KMS-11 (cell line): ENCODE results near the gene RPS21.

Experiments used
- H2AFZ ChIP-seq: fragments of 200-600 bp; sonication (generic); 2 replicates; pipeline ENCODE4 v1.6.1; 2016; ENCODE audit warnings: antibody characterized with exemption, mixed run types, low read depth
- H3K27ac ChIP-seq: fragments of 200-600 bp; sonication (generic); 2 replicates; pipeline ENCODE4 v1.6.1; 2016; ENCODE audit warnings: mild to moderate bottlenecking, mixed run types
- H3K27me3 ChIP-seq: fragments of 200-600 bp; sonication (generic); 2 replicates; pipeline ENCODE4 v1.6.1; 2017; ENCODE audit warnings: mild to moderate bottlenecking, low read depth, mixed run types, moderate library complexity; ENCODE audit not compliant: insufficient read depth
- H3K36me3 ChIP-seq: fragments of 200-600 bp; sonication (generic); 2 replicates; pipeline ENCODE4 v1.6.1; 2017; ENCODE audit warnings: mild to moderate bottlenecking, mixed run types; ENCODE audit not compliant: insufficient read depth
- H3K4me1 ChIP-seq: fragments of 200-600 bp; sonication (generic); 2 replicates; pipeline ENCODE4 v1.6.1; 2016; ENCODE audit warnings: mild to moderate bottlenecking, low read depth, mixed run types; ENCODE audit not compliant: poor library complexity, severe bottlenecking
- H3K4me2 ChIP-seq: fragments of 200-600 bp; sonication (generic); 2 replicates; pipeline ENCODE4 v1.7.0; 2016; ENCODE audit warnings: mild to moderate bottlenecking, mixed run types
- H3K4me3 ChIP-seq: fragments of 200-600 bp; sonication (generic); IDR thresholded peaks from 2 replicates; pipeline ENCODE4 v1.6.1; 2017; ENCODE audit warnings: low read depth, low read length, mixed read lengths; ENCODE audit not compliant: insufficient read depth
- H3K79me2 ChIP-seq: fragments of 200-600 bp; sonication (generic); 2 replicates; pipeline ENCODE4 v1.6.1; 2016; ENCODE audit warnings: low read depth, mixed run types; ENCODE audit not compliant: insufficient read depth
- H3K9ac ChIP-seq: fragments of 200-600 bp; sonication (generic); 2 replicates; pipeline ENCODE4 v1.6.1; 2016; ENCODE audit warnings: mild to moderate bottlenecking, mixed run types
- H4K20me1 ChIP-seq: fragments of 200-600 bp; sonication (generic); 2 replicates; pipeline ENCODE4 v1.6.1; 2016; ENCODE audit warnings: mild to moderate bottlenecking, mixed run types; ENCODE audit not compliant: insufficient read depth
- TF ChIP-seq, protein P1 (sequence below): fragments of 200-600 bp; sonication (generic); conservative IDR thresholded peaks from 2 replicates; pipeline ENCODE4 v1.6.1; 2017; ENCODE audit warnings: low read depth, mild to moderate bottlenecking, antibody characterized with exemption, low read length, moderate library complexity, mixed read lengths

Gene RPS21

DNA sequence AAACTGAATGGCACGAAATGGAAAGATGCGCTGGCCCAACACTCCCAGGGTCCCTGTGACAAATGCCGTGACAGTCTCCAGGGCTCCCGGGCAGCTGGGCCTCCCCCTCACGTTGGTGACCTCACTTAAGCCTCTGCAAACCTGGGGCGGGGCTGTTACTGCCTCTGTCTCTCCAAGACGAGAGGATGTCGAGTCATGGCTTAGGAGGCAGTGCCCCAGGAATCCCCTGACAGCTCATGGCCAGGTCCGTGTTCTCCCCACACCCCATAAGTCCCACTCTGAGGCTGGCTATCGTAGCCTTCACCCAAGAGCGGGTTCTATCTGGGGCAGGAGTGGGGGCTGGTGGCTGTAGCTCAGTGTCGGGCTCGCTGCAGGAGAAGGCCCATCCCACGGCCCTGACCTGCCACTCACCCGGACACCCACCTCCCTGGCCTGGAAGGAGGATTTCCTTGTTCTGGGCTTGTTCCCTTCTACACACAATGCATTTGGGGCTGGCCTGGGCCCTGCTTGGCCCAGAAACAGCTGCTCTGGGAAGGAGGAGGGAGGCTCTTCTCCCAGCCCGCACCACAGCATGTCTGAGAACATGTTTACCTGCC, 5.6 kb upstream of the RPS21 start:
- Histone ChIP-seq H4K20me1 (no peaks in the 10 kb centered on the region), H3K4me2 (no peak overlapping the region), H3K9ac (no peak overlapping the region), H3K4me1 (peaks cover 18% of the 10 kb centered on the region), H2AFZ (no peak overlapping the region), H3K79me2 (peaks cover 15% of the 10 kb centered on the region), H3K4me3 (no peak overlapping the region), H3K27me3 (no peaks in the 10 kb centered on the region), H3K27ac (no peak overlapping the region), H3K36me3 (no peaks in the 10 kb centered on the region)
- TF ChIP-seq, protein P1, sequence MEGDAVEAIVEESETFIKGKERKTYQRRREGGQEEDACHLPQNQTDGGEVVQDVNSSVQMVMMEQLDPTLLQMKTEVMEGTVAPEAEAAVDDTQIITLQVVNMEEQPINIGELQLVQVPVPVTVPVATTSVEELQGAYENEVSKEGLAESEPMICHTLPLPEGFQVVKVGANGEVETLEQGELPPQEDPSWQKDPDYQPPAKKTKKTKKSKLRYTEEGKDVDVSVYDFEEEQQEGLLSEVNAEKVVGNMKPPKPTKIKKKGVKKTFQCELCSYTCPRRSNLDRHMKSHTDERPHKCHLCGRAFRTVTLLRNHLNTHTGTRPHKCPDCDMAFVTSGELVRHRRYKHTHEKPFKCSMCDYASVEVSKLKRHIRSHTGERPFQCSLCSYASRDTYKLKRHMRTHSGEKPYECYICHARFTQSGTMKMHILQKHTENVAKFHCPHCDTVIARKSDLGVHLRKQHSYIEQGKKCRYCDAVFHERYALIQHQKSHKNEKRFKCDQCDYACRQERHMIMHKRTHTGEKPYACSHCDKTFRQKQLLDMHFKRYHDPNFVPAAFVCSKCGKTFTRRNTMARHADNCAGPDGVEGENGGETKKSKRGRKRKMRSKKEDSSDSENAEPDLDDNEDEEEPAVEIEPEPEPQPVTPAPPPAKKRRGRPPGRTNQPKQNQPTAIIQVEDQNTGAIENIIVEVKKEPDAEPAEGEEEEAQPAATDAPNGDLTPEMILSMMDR = no peak

DNA sequence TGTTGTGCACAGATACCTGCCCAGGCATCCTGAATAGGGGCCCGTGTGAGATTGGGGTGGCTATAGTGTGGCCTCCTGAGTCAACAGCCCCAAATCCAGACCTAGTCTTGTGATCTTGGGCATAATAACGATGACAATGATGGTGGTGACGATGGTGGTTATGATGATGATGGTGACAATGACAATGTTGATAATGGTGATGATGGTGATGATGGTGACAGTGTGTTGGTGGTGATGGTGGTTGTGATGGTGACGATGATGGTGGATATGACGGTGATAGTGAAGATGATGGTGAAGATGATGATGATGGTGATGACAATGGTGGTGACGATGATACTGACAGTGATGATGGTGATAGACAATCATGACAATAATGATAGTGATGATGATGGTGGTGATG, 5.1 kb upstream of the RPS21 start:
- Histone ChIP-seq H3K79me2 (peaks cover 20% of the 10 kb centered on the region), H4K20me1 (no peaks in the 10 kb centered on the region), H3K27ac (no peak overlapping the region), H3K4me3 (no peak overlapping the region), H3K4me2 (no peak overlapping the region), H3K27me3 (no peaks in the 10 kb centered on the region), H3K4me1 (peaks cover 18% of the 10 kb centered on the region), H3K9ac (no peak overlapping the region), H3K36me3 (no peaks in the 10 kb centered on the region), H2AFZ (no peak overlapping the region)
- TF ChIP-seq, protein P1 = no peak

DNA sequence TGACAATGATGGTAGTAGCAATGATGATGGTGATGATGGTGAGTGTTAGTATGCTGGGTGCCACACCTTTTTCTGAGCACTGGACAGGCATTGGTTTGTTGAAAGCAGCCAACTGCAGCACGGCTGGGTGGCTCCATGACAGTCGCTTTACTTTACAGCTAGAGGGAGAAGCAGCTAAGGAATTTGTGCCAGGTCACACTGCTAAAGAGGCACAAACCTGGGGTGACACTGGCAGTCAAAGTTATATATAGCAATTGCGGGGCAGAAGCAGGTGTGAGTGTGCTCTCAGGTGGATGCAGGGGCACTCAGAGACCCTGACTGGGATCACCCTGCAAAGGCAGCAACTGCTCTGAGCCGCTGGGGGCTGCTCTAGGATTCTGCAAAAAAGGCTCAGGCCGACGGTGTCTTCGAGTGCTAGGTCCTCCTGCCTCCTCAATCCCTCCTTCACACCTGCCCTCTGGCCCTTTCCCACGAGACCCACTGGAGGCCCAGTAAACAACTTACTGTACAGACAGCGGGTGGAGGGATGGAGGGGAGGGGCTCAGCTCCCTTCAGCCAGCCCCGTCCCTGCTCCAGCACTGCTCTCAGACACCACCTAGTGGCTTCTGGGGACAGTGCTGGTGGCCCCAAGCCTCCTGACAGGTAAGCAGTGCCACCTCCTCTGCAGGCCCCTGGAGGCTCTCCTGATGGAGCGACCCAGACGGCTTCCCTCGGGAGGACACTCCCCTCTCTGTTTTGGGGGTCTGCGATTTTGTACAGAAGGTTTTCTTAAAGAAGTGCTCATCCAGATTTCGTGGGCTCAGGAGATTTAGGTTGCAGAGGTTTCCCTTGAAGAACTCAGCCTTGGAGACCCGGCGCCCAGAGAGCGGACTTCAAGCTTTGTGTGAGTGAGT, 4.4 kb upstream of the RPS21 start:
- Histone ChIP-seq H2AFZ (no peak overlapping the region), H3K4me1 (peaks cover 18% of the 10 kb centered on the region), H3K9ac (no peak overlapping the region), H3K27me3 (no peaks in the 10 kb centered on the region), H3K4me3 (no peak overlapping the region), H3K27ac (no peak overlapping the region), H4K20me1 (no peaks in the 10 kb centered on the region), H3K79me2 (peaks cover 26% of the 10 kb centered on the region), H3K36me3 (no peaks in the 10 kb centered on the region), H3K4me2 (no peak overlapping the region)
- TF ChIP-seq, protein P1 = peak; percentile 88

DNA sequence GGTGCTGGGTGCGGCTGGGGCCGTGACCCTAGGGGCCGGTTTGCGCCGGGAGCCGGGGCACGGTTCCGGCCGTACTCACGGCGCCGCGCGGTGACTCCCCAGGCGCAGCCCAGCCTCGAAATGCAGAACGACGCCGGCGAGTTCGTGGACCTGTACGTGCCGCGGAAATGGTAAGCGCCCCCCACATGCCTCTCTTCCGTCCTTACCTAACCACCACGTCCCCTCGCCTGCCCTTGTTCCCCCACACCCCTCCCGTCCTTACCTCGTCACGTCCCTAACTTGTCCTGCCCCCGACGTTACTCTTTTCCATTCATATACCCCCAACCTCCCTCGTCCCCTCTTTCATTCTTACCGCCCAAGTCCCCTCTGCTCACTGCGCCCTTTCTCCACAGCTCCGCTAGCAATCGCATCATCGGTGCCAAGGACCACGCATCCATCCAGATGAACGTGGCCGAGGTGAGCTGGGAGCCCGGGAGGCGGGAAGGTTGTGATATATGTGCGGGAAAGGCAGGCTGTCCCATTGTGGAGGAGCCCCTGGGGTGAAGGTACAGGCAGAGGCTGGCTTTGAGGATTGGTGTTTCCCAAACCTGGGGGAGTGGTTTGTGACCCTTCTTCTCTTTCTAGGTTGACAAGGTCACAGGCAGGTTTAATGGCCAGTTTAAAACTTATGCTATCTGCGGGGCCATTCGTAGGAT, 463 bp downstream of the RPS21 start:
- Histone ChIP-seq H3K4me3 (peak overlapping the region; percentile 7), H3K4me1 (peaks cover 27% of the 10 kb centered on the region), H3K4me2 (peak overlapping the region; percentile 98), H3K27me3 (no peaks in the 10 kb centered on the region), H3K36me3 (peaks cover 3% of the 10 kb centered on the region; the same call in 1 of the 2 replicates), H2AFZ (no peak overlapping the region), H3K79me2 (peaks cover 35% of the 10 kb centered on the region), H3K27ac (peak overlapping the region; percentile 49), H4K20me1 (no peaks in the 10 kb centered on the region), H3K9ac (peak overlapping the region; percentile 80)
- TF ChIP-seq, protein P1 = no peak
